ENCODE results near the gene HOMER2. TPM values are rescaled to one million over a fixed set of nuclear protein-coding genes. Genes with fewer than 3 reads are reported as not detected.

HOMER2 gene
- total and polyA plus RNA-seq, 9 of the 15 experiments (the other 6 are each of a cell fraction or from before 2014, with no cell fraction given): 0.13 to 0.47 (median 0.29) TPM; not detected in 1

- WGBS (ENCODE audit: insufficient coverage, low coverage, missing lambda C conversion rate): 2% methylated on average over 5 of the region's 5 CpGs
- intact Hi-C loops (cut with micrococcal nuclease): no loop called here
- CTCF ChIA-PET (ENCODE audit: low intra/inter-chr PET ratio): no interaction called here
- TF ChIP-seq RHOXF2B (CRISPR knock-in tag; conservative IDR thresholded peaks at IDR 0.05) (no peak), MECOM (CRISPR knock-in tag; IDR thresholded peaks at IDR 0.05) (no peak), ERF (CRISPR knock-in tag; IDR thresholded peaks at IDR 0.05) (no peak), NCOA4 (IDR thresholded peaks at IDR 0.05; ENCODE audit: partially characterized antibody) (no peak), AFF1 (IDR thresholded peaks at IDR 0.05; ENCODE audit: low read depth in 1 of 2, partially characterized antibody in 2 of 2) (no peak), ZFP91 (CRISPR knock-in tag; IDR thresholded peaks at IDR 0.05) (no peak), ELF1 (tag; IDR thresholded peaks at IDR 0.05) (no peak), ZNF445 (CRISPR knock-in tag; IDR thresholded peaks at IDR 0.05; ENCODE audit: low read depth) (no peak), RFX1 (IDR thresholded peaks at IDR 0.05) (no peak)
- TF ChIP-seq, protein P1, sequence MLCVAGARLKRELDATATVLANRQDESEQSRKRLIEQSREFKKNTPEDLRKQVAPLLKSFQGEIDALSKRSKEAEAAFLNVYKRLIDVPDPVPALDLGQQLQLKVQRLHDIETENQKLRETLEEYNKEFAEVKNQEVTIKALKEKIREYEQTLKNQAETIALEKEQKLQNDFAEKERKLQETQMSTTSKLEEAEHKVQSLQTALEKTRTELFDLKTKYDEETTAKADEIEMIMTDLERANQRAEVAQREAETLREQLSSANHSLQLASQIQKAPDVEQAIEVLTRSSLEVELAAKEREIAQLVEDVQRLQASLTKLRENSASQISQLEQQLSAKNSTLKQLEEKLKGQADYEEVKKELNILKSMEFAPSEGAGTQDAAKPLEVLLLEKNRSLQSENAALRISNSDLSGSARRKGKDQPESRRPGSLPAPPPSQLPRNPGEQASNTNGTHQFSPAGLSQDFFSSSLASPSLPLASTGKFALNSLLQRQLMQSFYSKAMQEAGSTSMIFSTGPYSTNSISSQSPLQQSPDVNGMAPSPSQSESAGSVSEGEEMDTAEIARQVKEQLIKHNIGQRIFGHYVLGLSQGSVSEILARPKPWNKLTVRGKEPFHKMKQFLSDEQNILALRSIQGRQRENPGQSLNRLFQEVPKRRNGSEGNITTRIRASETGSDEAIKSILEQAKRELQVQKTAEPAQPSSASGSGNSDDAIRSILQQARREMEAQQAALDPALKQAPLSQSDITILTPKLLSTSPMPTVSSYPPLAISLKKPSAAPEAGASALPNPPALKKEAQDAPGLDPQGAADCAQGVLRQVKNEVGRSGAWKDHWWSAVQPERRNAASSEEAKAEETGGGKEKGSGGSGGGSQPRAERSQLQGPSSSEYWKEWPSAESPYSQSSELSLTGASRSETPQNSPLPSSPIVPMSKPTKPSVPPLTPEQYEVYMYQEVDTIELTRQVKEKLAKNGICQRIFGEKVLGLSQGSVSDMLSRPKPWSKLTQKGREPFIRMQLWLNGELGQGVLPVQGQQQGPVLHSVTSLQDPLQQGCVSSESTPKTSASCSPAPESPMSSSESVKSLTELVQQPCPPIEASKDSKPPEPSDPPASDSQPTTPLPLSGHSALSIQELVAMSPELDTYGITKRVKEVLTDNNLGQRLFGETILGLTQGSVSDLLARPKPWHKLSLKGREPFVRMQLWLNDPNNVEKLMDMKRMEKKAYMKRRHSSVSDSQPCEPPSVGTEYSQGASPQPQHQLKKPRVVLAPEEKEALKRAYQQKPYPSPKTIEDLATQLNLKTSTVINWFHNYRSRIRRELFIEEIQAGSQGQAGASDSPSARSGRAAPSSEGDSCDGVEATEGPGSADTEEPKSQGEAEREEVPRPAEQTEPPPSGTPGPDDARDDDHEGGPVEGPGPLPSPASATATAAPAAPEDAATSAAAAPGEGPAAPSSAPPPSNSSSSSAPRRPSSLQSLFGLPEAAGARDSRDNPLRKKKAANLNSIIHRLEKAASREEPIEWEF (CRISPR knock-in tag; IDR thresholded peaks at IDR 0.05): no peak
- TF ChIP-seq, protein P2, sequence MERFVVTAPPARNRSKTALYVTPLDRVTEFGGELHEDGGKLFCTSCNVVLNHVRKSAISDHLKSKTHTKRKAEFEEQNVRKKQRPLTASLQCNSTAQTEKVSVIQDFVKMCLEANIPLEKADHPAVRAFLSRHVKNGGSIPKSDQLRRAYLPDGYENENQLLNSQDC (CRISPR knock-in tag; IDR thresholded peaks at IDR 0.05): no peak
Observed at GRCh38 chr15:82882273-82882928, 70.1 kb downstream of the HOMER2 start.

More at GRCh38 chr15:82882273-82882928, 70.1 kb downstream of the HOMER2 start:
- Histone ChIP-seq H3K27me3 (ENCODE audit: control insufficient read depth in 2 of 2, insufficient read depth in 2 of 2, low read length in 2 of 2) (peaks cover 2 to 29% of the 10 kb centered on the region in 2 experiments; a peak in 4 of 5 replicates), H3K36me3 (ENCODE audit: control insufficient read depth, insufficient read depth, low read length) (no peaks in the 10 kb centered on the region), H2AFZ (ENCODE audit: low read depth, low read length) (no peak overlapping the region), H4K20me1 (replicated peaks; ENCODE audit: control insufficient read depth, insufficient read depth, low read length) (no peaks in the 10 kb centered on the region), H3K27ac (ENCODE audit: extremely low read depth, low read depth, low read length) (no peak overlapping the region), H3K79me2 (ENCODE audit: control insufficient read depth, insufficient read depth, low read length) (no peaks in the 10 kb centered on the region), H3K9me3 (replicated peaks; ENCODE audit: control insufficient read depth, insufficient read depth, low read depth, low read length) (no peaks in the 10 kb centered on the region), H3K4me1 (replicated peaks in 1 of 2; ENCODE audit: control insufficient read depth in 2 of 2, insufficient read depth in 2 of 2, low read length in 2 of 2) (no peaks in the 10 kb centered on the region), H3K9ac (ENCODE audit: insufficient read depth in 1 of 2, low read depth in 2 of 2, low read length in 2 of 2) (no peak overlapping the region), H3K4me3 (no peak overlapping the region), H3K9me1 (ENCODE audit: control insufficient read depth, insufficient read depth, low read length) (no peaks in the 10 kb centered on the region), H3K4me2 (ENCODE audit: insufficient read depth, low read length) (no peak overlapping the region)
- DNase-seq (ENCODE audit: extremely low read depth in 1 of 4, low spot score in 3 of 4) (no peak), ATAC-seq (no peak), FAIRE-seq (no peak)
- BruUV-seq (replicated peaks): no TSS peak
- POLR2A ChIA-PET: interaction anchor here (0.8 to 1.1 kb wide), 3 partner anchors 9 to 246 kb away, joined by 3 to 4 read pairs (median 4); no protein-coding TSS in a partner anchor
- in situ Hi-C loops (cut with MboI): no loop called here

Measured in K562 (cell line).